GM23338 (cell line): ENCODE measurements around the gene ERP29. TPM values are rescaled to one million over a fixed set of nuclear protein-coding genes. Genes with fewer than 3 reads are reported as not detected.

ENCODE experiments used
- ATAC-seq: fragments of 200-7000 bp; cut with Tn5 transposase; 3 replicates; pipeline ENCODE4 v1.9.1; 2020
- DNase-seq: peaks from one replicate; pipeline ENCODE4 v3.0.0-alpha.2; 2015; ENCODE audit warnings: low spot score
- H2AFZ ChIP-seq: fragments of 200-600 bp; sonication (generic); 2 replicates; pipeline ENCODE4 v1.8.0; 2016; ENCODE audit warnings: antibody characterized with exemption, mild to moderate bottlenecking, moderate library complexity
- H3F3A ChIP-seq: fragments of 200-600 bp; sonication (generic); replicated peaks from 2 replicates; pipeline ENCODE4 v1.8.0; 2017; ENCODE audit warnings: antibody characterized with exemption, mixed run types, low read depth
- H3K27ac ChIP-seq: fragments of 200-600 bp; sonication (generic); 2 replicates; pipeline ENCODE4 v1.6.1; 2016; ENCODE audit warnings: low read depth
- H3K27me3 ChIP-seq: fragments of 200-600 bp; sonication (generic); 2 replicates; pipeline ENCODE4 v1.8.0; 2016; ENCODE audit warnings: mild to moderate bottlenecking, mixed run types, moderate library complexity; ENCODE audit not compliant: insufficient read depth
- H3K36me3 ChIP-seq: fragments of 200-600 bp; sonication (generic); 2 replicates; pipeline ENCODE4 v1.8.0; 2016; ENCODE audit warnings: mild to moderate bottlenecking; ENCODE audit not compliant: insufficient read depth
- H3K4me1 ChIP-seq: fragments of 200-600 bp; sonication (generic); 2 replicates; pipeline ENCODE4 v1.8.0; 2016; ENCODE audit warnings: mild to moderate bottlenecking, moderate library complexity; ENCODE audit not compliant: insufficient read depth
- H3K4me2 ChIP-seq: fragments of 200-600 bp; sonication (generic); 2 replicates; pipeline ENCODE4 v1.7.1; 2017; ENCODE audit warnings: mixed run types
- H3K4me3 ChIP-seq: fragments of 200-600 bp; sonication (generic); 2 replicates; pipeline ENCODE4 v1.6.1; 2016; ENCODE audit warnings: mixed run types
- H3K79me2 ChIP-seq: fragments of 200-600 bp; sonication (generic); replicated peaks from 2 replicates; pipeline ENCODE4 v1.8.0; 2017; ENCODE audit warnings: mild to moderate bottlenecking; ENCODE audit not compliant: insufficient read depth
- H3K9me2 ChIP-seq: fragments of 200-600 bp; sonication (generic); 2 replicates; pipeline ENCODE4 v1.8.0; 2017; ENCODE audit not compliant: insufficient read depth
- H4K20me1 ChIP-seq: fragments of 200-600 bp; sonication (generic); replicated peaks from 2 replicates; pipeline ENCODE4 v1.8.0; 2017; ENCODE audit warnings: mild to moderate bottlenecking; ENCODE audit not compliant: insufficient read depth
- H3K27ac Mint-ChIP-seq: 2 replicates; pipeline ENCODE4 v1.8.0; 2020; ENCODE audit warnings: inconsistent platforms, mild to moderate bottlenecking, moderate library complexity, mixed read lengths
- H3K27me3 Mint-ChIP-seq: 3 replicates; pipeline ENCODE4 v1.8.0; 2022; ENCODE audit warnings: low read depth, mild to moderate bottlenecking, moderate library complexity, mixed read lengths, inconsistent platforms; ENCODE audit not compliant: insufficient read depth, poor library complexity
- H3K36me3 Mint-ChIP-seq: 3 replicates; pipeline ENCODE4 v1.8.0; 2021; ENCODE audit warnings: low read depth, mild to moderate bottlenecking, inconsistent platforms, moderate library complexity, mixed read lengths
- H3K4me1 Mint-ChIP-seq: 3 replicates; pipeline ENCODE4 v1.8.0; 2020; ENCODE audit warnings: mild to moderate bottlenecking, inconsistent platforms, mixed read lengths
- H3K4me3 Mint-ChIP-seq: 3 replicates; pipeline ENCODE4 v1.8.0; 2021; ENCODE audit warnings: moderate library complexity, mild to moderate bottlenecking, inconsistent platforms, mixed read lengths
- H3K9me3 Mint-ChIP-seq: 3 replicates; pipeline ENCODE4 v1.8.0; 2020; ENCODE audit warnings: moderate library complexity, mild to moderate bottlenecking, inconsistent platforms, mixed read lengths
- CREB1 ChIP-seq: fragments of 250-450 bp; sonication (Bioruptor Pico); IDR thresholded peaks from 2 replicates; pipeline ENCODE4 v1.5.0; 2020; ENCODE audit warnings: low read depth, mild to moderate bottlenecking, moderate library complexity
- CTCF ChIP-seq, 2 experiments: fragments of 200-600 bp in 1 of 2; sonication (generic) in 1 of 2; conservative IDR thresholded peaks; 2 replicates each; pipeline versions ENCODE4 v1.5.1 to v1.6.1; 2016 to 2017; ENCODE audit warnings: antibody characterized with exemption in 2 of 2, low read depth in 2 of 2, mild to moderate bottlenecking in 2 of 2, moderate library complexity in 1 of 2
- EZH2 ChIP-seq: fragments of 200-600 bp; sonication (generic); IDR thresholded peaks from one replicate; pipeline ENCODE4 v1.8.0; 2017; ENCODE audit warnings: antibody characterized with exemption, mild to moderate bottlenecking, low read depth; ENCODE audit not compliant: unreplicated experiment
- EZH2phosphoT487 ChIP-seq: fragments of 200-600 bp; sonication (generic); IDR thresholded peaks from one replicate; pipeline ENCODE4 v1.8.1; 2018; ENCODE audit warnings: antibody characterized with exemption; ENCODE audit not compliant: unreplicated experiment
- JUNB ChIP-seq: IDR thresholded peaks from one replicate; pipeline ENCODE4 v1.6.1; 2016; ENCODE audit warnings: antibody characterized with exemption; ENCODE audit not compliant: unreplicated experiment
- NANOG ChIP-seq: IDR thresholded peaks from 2 replicates; pipeline ENCODE4 v1.6.1; 2016; ENCODE audit warnings: antibody characterized with exemption, borderline replicate concordance
- POLR2AphosphoS5 ChIP-seq: IDR thresholded peaks from 2 replicates; pipeline ENCODE4 v1.6.1; 2016; ENCODE audit warnings: antibody characterized with exemption, low read depth
- STAT1 ChIP-seq: IDR thresholded peaks from one replicate; pipeline ENCODE4 v1.6.1; 2016; ENCODE audit warnings: antibody characterized with exemption; ENCODE audit not compliant: unreplicated experiment
- ZNF114 ChIP-seq: fragments of 250-450 bp; sonication (Bioruptor Pico); IDR thresholded peaks from 2 replicates; pipeline ENCODE4 v1.5.0; 2020; ENCODE audit warnings: mild to moderate bottlenecking, moderate library complexity
- ZNF331 ChIP-seq: fragments of 250-450 bp; sonication (Bioruptor Pico); IDR thresholded peaks from 2 replicates; pipeline ENCODE4 v1.5.0; 2020; ENCODE audit warnings: low read depth, mild to moderate bottlenecking, moderate library complexity
- polyA plus RNA-seq: library from polyadenylated mRNA; unstranded; fragments of >200 nt; fragmentation: Nextera tagmentation; extraction: Ambion mirVana; gene quantifications from 2 replicates; pipeline ENCODE4 v1.2.1, GENCODE V29; 2016
- total RNA-seq: library from RNA; depleted of rRNA; stranded (reverse); fragments of >200 nt; shearing (Covaris generic); gene quantifications from 2 replicates; pipeline ENCODE4 v1.2.3, GENCODE V29; 2014
- TF ChIP-seq, protein P1 (sequence below): IDR thresholded peaks from one replicate; pipeline ENCODE4 v1.6.1; 2018; ENCODE audit warnings: antibody characterized with exemption; ENCODE audit not compliant: unreplicated experiment
- TF ChIP-seq, protein P2 (sequence below): IDR thresholded peaks from 2 replicates; pipeline ENCODE4 v1.6.1; 2016; ENCODE audit warnings: antibody characterized with exemption

ERP29 gene
- total and polyA plus RNA-seq, 2 experiments from 2014 or later, result 90.7 to 166 TPM

- H3K4me1 ChIP-seq, result no peaks in the 10 kb centered on the region
- no peaks in the 10 kb centered on the region for H3K36me3 Mint-ChIP-seq
- H3K27ac ChIP-seq, result no peak overlapping the region
- H3F3A ChIP-seq, result no peaks in the 10 kb centered on the region
- no peak overlapping the region for H3K4me2 ChIP-seq
- no peaks in the 10 kb centered on the region for H3K9me3 Mint-ChIP-seq
- H3K27ac Mint-ChIP-seq, result no peak overlapping the region
- H3K4me3 Mint-ChIP-seq, result no peak overlapping the region
- no peaks in the 10 kb centered on the region for H3K36me3 ChIP-seq
- H3K4me3 ChIP-seq, result no peak overlapping the region
- no peaks in the 10 kb centered on the region for H4K20me1 ChIP-seq
- H3K4me1 Mint-ChIP-seq, result no peaks in the 10 kb centered on the region
- H3K79me2 ChIP-seq, result no peaks in the 10 kb centered on the region
- DNase-seq (no peak), ATAC-seq (no peak)
- H3K9me2 ChIP-seq, result no peaks in the 10 kb centered on the region
- H3K27me3 ChIP-seq, result no peaks in the 10 kb centered on the region
- H2AFZ ChIP-seq, result no peak overlapping the region
- H3K27me3 Mint-ChIP-seq, result no peaks in the 10 kb centered on the region
- no peak for TF ChIP-seq EZH2phosphoT487
- TF ChIP-seq, protein P1, sequence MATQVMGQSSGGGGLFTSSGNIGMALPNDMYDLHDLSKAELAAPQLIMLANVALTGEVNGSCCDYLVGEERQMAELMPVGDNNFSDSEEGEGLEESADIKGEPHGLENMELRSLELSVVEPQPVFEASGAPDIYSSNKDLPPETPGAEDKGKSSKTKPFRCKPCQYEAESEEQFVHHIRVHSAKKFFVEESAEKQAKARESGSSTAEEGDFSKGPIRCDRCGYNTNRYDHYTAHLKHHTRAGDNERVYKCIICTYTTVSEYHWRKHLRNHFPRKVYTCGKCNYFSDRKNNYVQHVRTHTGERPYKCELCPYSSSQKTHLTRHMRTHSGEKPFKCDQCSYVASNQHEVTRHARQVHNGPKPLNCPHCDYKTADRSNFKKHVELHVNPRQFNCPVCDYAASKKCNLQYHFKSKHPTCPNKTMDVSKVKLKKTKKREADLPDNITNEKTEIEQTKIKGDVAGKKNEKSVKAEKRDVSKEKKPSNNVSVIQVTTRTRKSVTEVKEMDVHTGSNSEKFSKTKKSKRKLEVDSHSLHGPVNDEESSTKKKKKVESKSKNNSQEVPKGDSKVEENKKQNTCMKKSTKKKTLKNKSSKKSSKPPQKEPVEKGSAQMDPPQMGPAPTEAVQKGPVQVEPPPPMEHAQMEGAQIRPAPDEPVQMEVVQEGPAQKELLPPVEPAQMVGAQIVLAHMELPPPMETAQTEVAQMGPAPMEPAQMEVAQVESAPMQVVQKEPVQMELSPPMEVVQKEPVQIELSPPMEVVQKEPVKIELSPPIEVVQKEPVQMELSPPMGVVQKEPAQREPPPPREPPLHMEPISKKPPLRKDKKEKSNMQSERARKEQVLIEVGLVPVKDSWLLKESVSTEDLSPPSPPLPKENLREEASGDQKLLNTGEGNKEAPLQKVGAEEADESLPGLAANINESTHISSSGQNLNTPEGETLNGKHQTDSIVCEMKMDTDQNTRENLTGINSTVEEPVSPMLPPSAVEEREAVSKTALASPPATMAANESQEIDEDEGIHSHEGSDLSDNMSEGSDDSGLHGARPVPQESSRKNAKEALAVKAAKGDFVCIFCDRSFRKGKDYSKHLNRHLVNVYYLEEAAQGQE, result no peak
- TF ChIP-seq CTCF (conservative IDR thresholded peaks at IDR 0.05; ENCODE audit: low read depth in 2 of 2), result no peak
- no peak for TF ChIP-seq NANOG
Measured at GRCh38 chr12:111980598-111980997, 32.6 kb upstream of the ERP29 start.

DNA sequence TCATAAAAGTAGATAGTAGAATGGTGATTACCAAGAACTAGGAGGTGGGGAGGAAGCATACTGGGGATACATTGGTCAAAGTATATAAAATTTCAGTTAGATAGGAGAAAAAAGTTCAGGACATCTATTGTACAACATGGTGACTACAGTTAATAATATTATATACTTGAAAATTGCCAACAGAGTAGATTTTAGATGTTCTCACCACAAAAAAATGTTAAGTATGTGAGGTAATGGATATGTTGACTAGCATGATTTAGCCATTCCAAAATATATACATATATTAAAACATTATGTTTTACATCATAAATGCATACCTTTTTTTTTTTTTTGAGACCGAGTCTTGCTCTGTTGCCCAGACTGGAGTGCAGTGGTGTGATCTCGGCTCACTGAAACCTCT, 31.2 kb upstream of the ERP29 start:
- Mint-ChIP-seq H3K9me3 (no peaks in the 10 kb centered on the region), H3K36me3 (no peaks in the 10 kb centered on the region), H3K27ac (no peak overlapping the region), H3K4me1 (no peaks in the 10 kb centered on the region), H3K27me3 (no peaks in the 10 kb centered on the region), H3K4me3 (no peak overlapping the region)
- H3K36me3 ChIP-seq, result no peaks in the 10 kb centered on the region
- no peaks in the 10 kb centered on the region for H3K9me2 ChIP-seq
- H3K79me2 ChIP-seq, result no peaks in the 10 kb centered on the region
- no peak for ATAC-seq
- no peak for DNase-seq
- no peak overlapping the region for H3K27ac ChIP-seq
- no peaks in the 10 kb centered on the region for H3K27me3 ChIP-seq
- no peak overlapping the region for H3K4me3 ChIP-seq
- no peak overlapping the region for H3K4me2 ChIP-seq
- no peaks in the 10 kb centered on the region for H3F3A ChIP-seq
- H4K20me1 ChIP-seq, result no peaks in the 10 kb centered on the region
- no peaks in the 10 kb centered on the region for H3K4me1 ChIP-seq
- no peak overlapping the region for H2AFZ ChIP-seq
- TF ChIP-seq ZNF331 (CRISPR knock-in tag), result no peak
- TF ChIP-seq, protein P1, result no peak
- TF ChIP-seq, protein P2, sequence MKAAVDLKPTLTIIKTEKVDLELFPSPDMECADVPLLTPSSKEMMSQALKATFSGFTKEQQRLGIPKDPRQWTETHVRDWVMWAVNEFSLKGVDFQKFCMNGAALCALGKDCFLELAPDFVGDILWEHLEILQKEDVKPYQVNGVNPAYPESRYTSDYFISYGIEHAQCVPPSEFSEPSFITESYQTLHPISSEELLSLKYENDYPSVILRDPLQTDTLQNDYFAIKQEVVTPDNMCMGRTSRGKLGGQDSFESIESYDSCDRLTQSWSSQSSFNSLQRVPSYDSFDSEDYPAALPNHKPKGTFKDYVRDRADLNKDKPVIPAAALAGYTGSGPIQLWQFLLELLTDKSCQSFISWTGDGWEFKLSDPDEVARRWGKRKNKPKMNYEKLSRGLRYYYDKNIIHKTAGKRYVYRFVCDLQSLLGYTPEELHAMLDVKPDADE, result no peak
- TF ChIP-seq STAT1, result no peak
- no peak for TF ChIP-seq EZH2phosphoT487
- TF ChIP-seq NANOG, result no peak
- TF ChIP-seq JUNB, result no peak
- no peak for TF ChIP-seq ZNF114
- TF ChIP-seq POLR2AphosphoS5, result no peak
- no peak for TF ChIP-seq CREB1 (CRISPR knock-in tag)
- no peak for TF ChIP-seq EZH2
